H1 (cell line): ENCODE data around the gene MRPS2. TPM values are rescaled to one million over a fixed set of nuclear protein-coding genes. Genes with fewer than 3 reads are reported as not detected.

Experiments used
- CTCF ChIA-PET: fragments of 300-600 bp; sonication (Branson Sonifier 250); formaldehyde crosslinking; loops from one replicate; lab custom pipeline; 2021; ENCODE audit not compliant: partially characterized antibody; lab: Charles Lee
- POLR2A ChIA-PET: fragments of 300-600 bp; sonication (Branson Sonifier 250); formaldehyde crosslinking; loops from one replicate; lab custom pipeline; 2021; ENCODE audit warnings: inconsistent platforms; ENCODE audit not compliant: partially characterized antibody; lab: Charles Lee
- DNase-seq, 2 experiments: peaks; one replicate each; pipeline versions ENCODE4 v3.0.0 to v3.0.0-alpha.2; 2010 to 2022; ENCODE audit warnings: low spot score in 2 of 2, low read depth in 1 of 2, mixed read lengths in 1 of 2
- FAIRE-seq: peaks from 2 replicates; lab custom pipeline; 2011; peaks lifted over from hg19 to GRCh38; lab: Jason Lieb, UNC
- H2AFZ ChIP-seq: 2 replicates; pipeline ENCODE4 v1.8.1; 2012; ENCODE audit warnings: low read length, inconsistent platforms
- H2AK5ac ChIP-seq: 2 replicates; pipeline ENCODE4 v1.6.1; 2013; ENCODE audit warnings: low read depth, low read length
- H2BK120ac ChIP-seq: replicated peaks from 2 replicates; pipeline ENCODE3; 2013; ENCODE audit warnings: low read depth, low read length, inconsistent platforms
- H2BK12ac ChIP-seq: 2 replicates; pipeline ENCODE4 v1.6.1; 2013; ENCODE audit warnings: low read depth, low read length
- H2BK15ac ChIP-seq: 2 replicates; pipeline ENCODE4 v1.6.1; 2013; ENCODE audit warnings: low read length
- H2BK20ac ChIP-seq: 2 replicates; pipeline ENCODE4 v1.6.1; 2013; ENCODE audit warnings: low read length
- H2BK5ac ChIP-seq: 2 replicates; pipeline ENCODE4 v1.6.1; 2013; ENCODE audit warnings: low read depth, low read length
- H3K14ac ChIP-seq: 2 replicates; pipeline ENCODE4 v1.6.1; 2013; ENCODE audit warnings: inconsistent platforms; ENCODE audit not compliant: insufficient read length
- H3K18ac ChIP-seq: 2 replicates; pipeline ENCODE4 v1.6.1; 2013; ENCODE audit warnings: low read length; ENCODE audit errors: extremely low read depth
- H3K23ac ChIP-seq: 2 replicates; pipeline ENCODE4 v1.6.1; 2013; ENCODE audit warnings: inconsistent platforms; ENCODE audit not compliant: insufficient read length
- H3K23me2 ChIP-seq: 2 replicates; pipeline ENCODE4 v1.6.1; 2013; ENCODE audit warnings: low read depth, low read length
- H3K27ac ChIP-seq: 2 replicates; pipeline ENCODE4 v1.6.1; 2011; ENCODE audit warnings: low read depth, low read length, inconsistent platforms
- H3K27me3 ChIP-seq, 4 experiments: replicated peaks in 1 of 4; 1 replicate in 1 of 4; 2 replicates in 3 of 4; pipeline versions ENCODE4 v1.6.1 to v1.8.1; 2011 to 2013; ENCODE audit warnings: low read length in 3 of 4, mild to moderate bottlenecking in 3 of 4, inconsistent platforms in 2 of 4, mixed read lengths in 2 of 4, moderate library complexity in 1 of 4; ENCODE audit not compliant: control insufficient read depth in 3 of 4, insufficient read depth in 3 of 4; ENCODE audit errors: extremely low read depth in 1 of 4
- H3K36me3 ChIP-seq, 4 experiments: 2 replicates each; pipeline versions ENCODE4 v1.6.1 to v1.8.1; 2011 to 2013; ENCODE audit warnings: mild to moderate bottlenecking in 4 of 4, low read length in 3 of 4, moderate library complexity in 2 of 4, control low read depth in 1 of 4, inconsistent platforms in 1 of 4; ENCODE audit not compliant: insufficient read depth in 4 of 4, control insufficient read depth in 2 of 4
- H3K4ac ChIP-seq: replicated peaks from 2 replicates; pipeline ENCODE3; 2013; ENCODE audit warnings: low read length, low read depth, mixed read lengths, inconsistent platforms; ENCODE audit not compliant: insufficient read length
- H3K4me1 ChIP-seq, 4 experiments: replicated peaks in 1 of 4; 1 replicate in 1 of 4; 2 replicates in 3 of 4; pipeline versions ENCODE4 v1.6.1 to v1.8.1; 2011 to 2013; ENCODE audit warnings: low read length in 3 of 4, inconsistent platforms in 2 of 4, mixed read lengths in 1 of 4; ENCODE audit not compliant: insufficient read depth in 4 of 4, control insufficient read depth in 3 of 4
- H3K4me2 ChIP-seq, 2 experiments: 2 replicates each; pipeline versions ENCODE4 v1.6.1 to v1.8.1; 2011 to 2013; ENCODE audit warnings: low read depth in 2 of 2, low read length in 2 of 2, control low read depth in 1 of 2, inconsistent platforms in 1 of 2, mild to moderate bottlenecking in 1 of 2; ENCODE audit not compliant: insufficient read depth in 1 of 2
- H3K4me3 ChIP-seq, 4 experiments: fragments of 200-600, 300-600 bp in 1 of 4; sonication (generic), shearing (Covaris generic), sonication (Bioruptor Twin) in 1 of 4; 2 replicates each; pipeline versions ENCODE4 v1.5.1 to v1.8.1; 2011 to 2016; ENCODE audit warnings: low read length in 4 of 4, low read depth in 3 of 4, control low read depth in 2 of 4, inconsistent platforms in 2 of 4, mild to moderate bottlenecking in 2 of 4, mixed read lengths in 1 of 4, moderate library complexity in 1 of 4; ENCODE audit not compliant: insufficient read depth in 2 of 4; ENCODE audit errors: extremely low read depth in 1 of 4
- H3K56ac ChIP-seq: replicated peaks from 2 replicates; pipeline ENCODE3; 2013; ENCODE audit warnings: low read depth, mild to moderate bottlenecking, mixed read lengths, low read length, inconsistent platforms; ENCODE audit not compliant: insufficient read length
- H3K79me1 ChIP-seq: 2 replicates; pipeline ENCODE4 v1.6.1; 2013; ENCODE audit warnings: low read depth, low read length, control low read depth
- H3K79me2 ChIP-seq, 2 experiments: 2 replicates each; pipeline versions ENCODE4 v1.6.1 to v1.8.1; 2012 to 2013; ENCODE audit warnings: low read length in 2 of 2, mild to moderate bottlenecking in 2 of 2, inconsistent platforms in 1 of 2; ENCODE audit not compliant: insufficient read depth in 2 of 2, control insufficient read depth in 1 of 2
- H3K9ac ChIP-seq, 4 experiments: replicated peaks in 1 of 4; 1 replicate in 1 of 4; 2 replicates in 3 of 4; pipeline versions ENCODE4 v1.6.1 to v1.8.1; 2011 to 2013; ENCODE audit warnings: low read depth in 3 of 4, low read length in 3 of 4, control low read depth in 2 of 4, mild to moderate bottlenecking in 2 of 4, moderate library complexity in 2 of 4, inconsistent platforms in 1 of 4; ENCODE audit errors: extremely low read depth in 1 of 4
- H3K9me3 ChIP-seq, 2 experiments: 2 replicates each; pipeline versions ENCODE4 v1.6.1 to v1.8.1; 2012 to 2013; ENCODE audit warnings: mild to moderate bottlenecking in 2 of 2, moderate library complexity in 2 of 2, control low read depth in 1 of 2, inconsistent platforms in 1 of 2, low read depth in 1 of 2, low read length in 1 of 2, mixed read lengths in 1 of 2; ENCODE audit not compliant: insufficient read depth in 2 of 2
- H4K20me1 ChIP-seq, 2 experiments: replicated peaks in 1 of 2; 2 replicates each; pipeline versions ENCODE3 to v1.8.1; 2011 to 2013; ENCODE audit warnings: inconsistent platforms in 2 of 2, low read length in 2 of 2, mild to moderate bottlenecking in 1 of 2; ENCODE audit not compliant: insufficient read depth in 2 of 2, control insufficient read depth in 1 of 2
- H4K5ac ChIP-seq: 2 replicates; pipeline ENCODE4 v1.6.1; 2013; ENCODE audit warnings: low read length, low read depth, mixed read lengths, inconsistent platforms; ENCODE audit not compliant: insufficient read length
- H4K8ac ChIP-seq: 2 replicates; pipeline ENCODE4 v1.8.0; 2013; ENCODE audit warnings: mild to moderate bottlenecking, moderate library complexity, low read length, inconsistent platforms; ENCODE audit not compliant: insufficient read depth; ENCODE audit errors: extremely low read depth
- H4K91ac ChIP-seq: replicated peaks from 2 replicates; pipeline ENCODE3; 2013; ENCODE audit warnings: low read length, mixed read lengths, inconsistent platforms; ENCODE audit not compliant: insufficient read length
- ATF2 ChIP-seq: IDR thresholded peaks from 2 replicates; pipeline ENCODE4 v1.6.1; 2012; ENCODE audit warnings: low read length, inconsistent platforms
- BRCA1 ChIP-seq: IDR thresholded peaks from 2 replicates; pipeline ENCODE4 v1.6.1; 2012; ENCODE audit warnings: low read depth, low read length, improper control_type of control experiment
- GABPA ChIP-seq: IDR thresholded peaks from 2 replicates; pipeline ENCODE4 v1.6.1; 2011; ENCODE audit warnings: mild to moderate bottlenecking, low read length, moderate library complexity, borderline replicate concordance; ENCODE audit not compliant: insufficient read depth
- RXRA ChIP-seq: IDR thresholded peaks from 2 replicates; pipeline ENCODE4 v1.6.1; 2011; ENCODE audit warnings: low read depth, mild to moderate bottlenecking, low read length, moderate library complexity; ENCODE audit not compliant: insufficient read depth
- WGBS, 2 experiments: shearing (Covaris generic) in 1 of 2; methylation state at CpG; one replicate each; pipeline versions ENCODE4 v1.1.6 to v1.1.7; 2013 to 2015; ENCODE audit warnings: low lambda C conversion rate in 2 of 2, mixed read lengths in 2 of 2, inconsistent platforms in 1 of 2, low coverage in 1 of 2, missing lambda C conversion rate in 1 of 2; ENCODE audit not compliant: insufficient replicate concordance in 2 of 2, insufficient coverage in 1 of 2, insufficient read length in 1 of 2; ENCODE audit errors: extremely low coverage in 1 of 2, missing lambda C conversion rate in 1 of 2; 5-methylcytosine and 5-hydroxymethylcytosine counted together
- polyA plus RNA-seq, 7 experiments: library from polyadenylated mRNA; depleted of rRNA in 3 of 7; stranded (reverse) in 5 of 7; unstranded in 2 of 7; fragments of >200 nt in 5 of 7; fragments of 200-250 nt in 2 of 7; gene quantifications; 1 replicate in 5 of 7; 2 replicates in 1 of 7; 4 replicates in 1 of 7; pipeline versions ENCODE4 v1.2.1 to v1.2.3, GENCODE V29; 2011 to 2013; ENCODE audit warnings: missing spikeins in 2 of 7, mixed read lengths in 2 of 7
- total RNA-seq: library from RNA; stranded (reverse); fragmentation: NEBNext Ultra II Directional; extraction: Animal tissue kit (Norgen Biotek cat#: 25700); gene quantifications from 2 replicates; pipeline ENCODE4 v1.2.1, GENCODE V29; 2021

MRPS2 gene
- total and polyA plus RNA-seq, 2 of the 8 experiments (the other 6 are each of a cell fraction or from before 2014, with no cell fraction given), result 78.6 to 476 TPM

GRCh38 chr9:135455401-135456030, 45.0 kb upstream of the MRPS2 start:
- Histone ChIP-seq H3K36me3 (no peaks in the 10 kb centered on the region), H2BK15ac (no peak overlapping the region), H3K4me1 (no peaks in the 10 kb centered on the region), H3K9me3 (peaks cover 0 to 2% of the 10 kb centered on the region in 2 experiments; a peak in 1 of 4 replicates), H2AK5ac (no peak overlapping the region), H4K20me1 (no peaks in the 10 kb centered on the region), H3K79me1 (no peaks in the 10 kb centered on the region), H3K18ac (no peak overlapping the region), H3K23ac (no peak overlapping the region), H3K56ac (no peak overlapping the region), H2AFZ (no peak overlapping the region), H2BK120ac (no peak overlapping the region), H3K4ac (no peak overlapping the region), H2BK12ac (no peak overlapping the region), H3K79me2 (no peaks in the 10 kb centered on the region), H2BK20ac (no peak overlapping the region), H3K14ac (no peak overlapping the region), H3K27ac (no peak overlapping the region), H3K4me3 (no peak overlapping the region), H3K9ac (no peak overlapping the region), H3K27me3 (no peaks in the 10 kb centered on the region), H4K8ac (no peak overlapping the region), H2BK5ac (no peak overlapping the region), H4K91ac (no peak overlapping the region), H4K5ac (no peak overlapping the region), H3K23me2 (no peaks in the 10 kb centered on the region), H3K4me2 (no peak overlapping the region)
- POLR2A ChIA-PET, result interaction anchor here (1.0 to 1.7 kb wide), 4 partner anchors 11 to 30 kb away, joined by 3 to 6 read pairs (median 4); no protein-coding TSS in a partner anchor
- no peak for FAIRE-seq
- 85% methylated on average over 23 of the region's 23 CpGs; no CpG with 5 or more reads in 1 of the 2 experiments for WGBS, 2 experiments
- DNase-seq, result no peak
- CTCF ChIA-PET, result interaction anchor here (1.0 to 2.0 kb wide), 7 partner anchors 13 to 42 kb away, joined by 3 to 11 read pairs (median 4); no protein-coding TSS in a partner anchor
- no peak for TF ChIP-seq BRCA1
- TF ChIP-seq ATF2, result no peak
- no peak for TF ChIP-seq RXRA
- TF ChIP-seq GABPA, result no peak
